T-helper 2 cell treated with Interferon-gamma antibody and Interleukin-4, amounts not matched to agents 5 μg/mL and 100 μg/mL, for 36 hours (primary cell): ENCODE data around the gene NR1I3.

Experiments used
- DNase-seq: peaks from one replicate; pipeline ENCODE4 v3.0.0; 2021; ENCODE audit warnings: low spot score
- H3K27ac Mint-ChIP-seq: one replicate; pipeline ENCODE4 v1.8.0; 2021; ENCODE audit warnings: mild to moderate bottlenecking, mixed read lengths
- H3K27me3 Mint-ChIP-seq: one replicate; pipeline ENCODE4 v1.8.0; 2021; ENCODE audit warnings: low read depth, mixed read lengths
- H3K36me3 Mint-ChIP-seq: one replicate; pipeline ENCODE4 v1.8.0; 2021; ENCODE audit warnings: low read depth, mixed read lengths
- H3K4me1 Mint-ChIP-seq: one replicate; pipeline ENCODE4 v1.8.0; 2021; ENCODE audit warnings: low read depth, mixed read lengths
- H3K4me3 Mint-ChIP-seq: one replicate; pipeline ENCODE4 v1.8.0; 2022; ENCODE audit warnings: mild to moderate bottlenecking, moderate library complexity, mixed read lengths
- H3K9me3 Mint-ChIP-seq: one replicate; pipeline ENCODE4 v1.8.0; 2021; ENCODE audit warnings: mixed read lengths

The NR1I3 gene

GRCh38 chr1:161200421-161200991 lies 37.5 kb downstream of the NR1I3 start:
- Mint-ChIP-seq H3K27ac (peak overlapping the region; percentile 96), H3K9me3 (no peaks in the 10 kb centered on the region), H3K27me3 (no peaks in the 10 kb centered on the region), H3K36me3 (peaks cover 20% of the 10 kb centered on the region), H3K4me3 (peak overlapping the region; percentile 17), H3K4me1 (peaks cover 39% of the 10 kb centered on the region)
- DNase-seq = no peak

- Mint-ChIP-seq H3K4me1 (peaks cover 39% of the 10 kb centered on the region), H3K9me3 (no peaks in the 10 kb centered on the region), H3K27me3 (no peaks in the 10 kb centered on the region), H3K27ac (peak overlapping the region; percentile 96), H3K36me3 (peaks cover 15% of the 10 kb centered on the region), H3K4me3 (no peak overlapping the region)
- DNase-seq = no peak
Observed at GRCh38 chr1:161199506-161200139, 38.4 kb downstream of the NR1I3 start.

GRCh38 chr1:161198897-161199431 lies 39.0 kb downstream of the NR1I3 start, which contains the start of gene ADAMTS4:
Gene ADAMTS4 (minus strand): TSS chr1:161199054. CDS start chr1:161198627, 427 bp downstream.
- H3K4me3 Mint-ChIP-seq = no peak within 1 kb of the TSS
- no peaks in the 10 kb centered on the region for H3K27me3 Mint-ChIP-seq
- peaks cover 33% of the 10 kb centered on the region for H3K4me1 Mint-ChIP-seq
- no peak for DNase-seq
- H3K36me3 Mint-ChIP-seq = peaks cover 9% of the 10 kb centered on the region
- no peaks in the 10 kb centered on the region for H3K9me3 Mint-ChIP-seq
- peak within 1 kb of the TSS; percentile 96 for H3K27ac Mint-ChIP-seq

GRCh38 chr1:161198194-161198896 lies 39.7 kb downstream of the NR1I3 start:
- no peak for DNase-seq
- Mint-ChIP-seq H3K4me3 (no peak overlapping the region), H3K4me1 (peaks cover 28% of the 10 kb centered on the region), H3K27me3 (no peaks in the 10 kb centered on the region), H3K9me3 (no peaks in the 10 kb centered on the region), H3K36me3 (peaks cover 3% of the 10 kb centered on the region), H3K27ac (no peak overlapping the region)

- DNase-seq = no peak
- Mint-ChIP-seq H3K27ac (peak overlapping the region; percentile 64), H3K36me3 (peaks cover 1% of the 10 kb centered on the region), H3K4me3 (no peak overlapping the region), H3K4me1 (peaks cover 26% of the 10 kb centered on the region), H3K9me3 (no peaks in the 10 kb centered on the region), H3K27me3 (no peaks in the 10 kb centered on the region)
Observed at GRCh38 chr1:161197560-161198193, 40.3 kb downstream of the NR1I3 start.

- Mint-ChIP-seq H3K36me3 (no peaks in the 10 kb centered on the region), H3K27ac (peak overlapping the region; percentile 64), H3K27me3 (no peaks in the 10 kb centered on the region), H3K4me3 (no peak overlapping the region), H3K4me1 (peaks cover 32% of the 10 kb centered on the region), H3K9me3 (no peaks in the 10 kb centered on the region)
- DNase-seq = no peak
Observed at GRCh38 chr1:161196521-161197451, 41.2 kb downstream of the NR1I3 start.

- no peaks in the 10 kb centered on the region for H3K27me3 Mint-ChIP-seq
- no peak overlapping the region for H3K27ac Mint-ChIP-seq
- no peaks in the 10 kb centered on the region for H3K36me3 Mint-ChIP-seq
- no peaks in the 10 kb centered on the region for H3K9me3 Mint-ChIP-seq
- no peak for DNase-seq
- H3K4me3 Mint-ChIP-seq = no peak overlapping the region
- H3K4me1 Mint-ChIP-seq = peaks cover 27% of the 10 kb centered on the region
Observed at GRCh38 chr1:161196111-161196510, 41.9 kb downstream of the NR1I3 start.

GRCh38 chr1:161195171-161195570 lies 42.8 kb downstream of the NR1I3 start:
- Mint-ChIP-seq H3K27ac (peak overlapping the region; percentile 60), H3K36me3 (no peaks in the 10 kb centered on the region), H3K4me3 (no peak overlapping the region), H3K9me3 (no peaks in the 10 kb centered on the region), H3K4me1 (peaks cover 19% of the 10 kb centered on the region), H3K27me3 (no peaks in the 10 kb centered on the region)
- no peak for DNase-seq

GRCh38 chr1:161193561-161194235 lies 44.3 kb downstream of the NR1I3 start:
- Mint-ChIP-seq H3K4me1 (peaks cover 19% of the 10 kb centered on the region), H3K27ac (no peak overlapping the region), H3K9me3 (no peaks in the 10 kb centered on the region), H3K27me3 (no peaks in the 10 kb centered on the region), H3K36me3 (no peaks in the 10 kb centered on the region), H3K4me3 (no peak overlapping the region)
- DNase-seq = no peak

GRCh38 chr1:161192476-161193465 lies 45.2 kb downstream of the NR1I3 start:
- peak; percentile 54 for DNase-seq
- no peaks in the 10 kb centered on the region for H3K36me3 Mint-ChIP-seq
- no peaks in the 10 kb centered on the region for H3K9me3 Mint-ChIP-seq
- peak overlapping the region; percentile 83 for H3K27ac Mint-ChIP-seq
- peaks cover 20% of the 10 kb centered on the region for H3K4me1 Mint-ChIP-seq
- no peaks in the 10 kb centered on the region for H3K27me3 Mint-ChIP-seq
- no peak overlapping the region for H3K4me3 Mint-ChIP-seq

- Mint-ChIP-seq H3K4me3 (no peak overlapping the region), H3K27ac (no peak overlapping the region), H3K9me3 (no peaks in the 10 kb centered on the region), H3K4me1 (peaks cover 28% of the 10 kb centered on the region), H3K27me3 (no peaks in the 10 kb centered on the region), H3K36me3 (no peaks in the 10 kb centered on the region)
- DNase-seq = no peak
Observed at GRCh38 chr1:161191971-161192370, 46.0 kb downstream of the NR1I3 start.

- no peaks in the 10 kb centered on the region for H3K9me3 Mint-ChIP-seq
- peaks cover 34% of the 10 kb centered on the region for H3K4me1 Mint-ChIP-seq
- no peaks in the 10 kb centered on the region for H3K27me3 Mint-ChIP-seq
- DNase-seq = no peak
- no peaks in the 10 kb centered on the region for H3K36me3 Mint-ChIP-seq
- no peak overlapping the region for H3K4me3 Mint-ChIP-seq
- no peak overlapping the region for H3K27ac Mint-ChIP-seq
Observed at GRCh38 chr1:161190962-161191521, 47.0 kb downstream of the NR1I3 start.
